HepG2 (cell line): ENCODE measurements around the gene FAM184B. TPM values are rescaled to one million over a fixed set of nuclear protein-coding genes. Genes with fewer than 3 reads are reported as not detected.

Source experiments
- ATAC-seq: fragments of 200-7000 bp; cut with Tn5 transposase; 3 replicates; pipeline ENCODE4 v1.9.1; 2020; ENCODE audit warnings: mild to moderate bottlenecking, moderate library complexity
- BruUV-seq: library from RNA; stranded (reverse); fragments of 400-500 nt; replicated peaks from 2 replicates; lab custom pipeline; 2021; lab: Mats Ljungman, UMichigan
- CTCF ChIA-PET: fragments of 300-600 bp; formaldehyde crosslinking; extraction: SDS; loops from one replicate; lab custom pipeline; 2021; ENCODE audit warnings: low total read pairs, inconsistent platforms, low intra/inter-chr PET ratio; lab: Yijun Ruan, JAX
- POLR2A ChIA-PET: fragments of 350-600 bp; sonication (Branson Sonifier 250); formaldehyde crosslinking; loops from one replicate; lab custom pipeline; 2020; ENCODE audit warnings: antibody characterized with exemption, inconsistent platforms; lab: Yijun Ruan, JAX
- DNase-seq: peaks from one replicate; pipeline ENCODE4 v3.0.0-alpha.2; 2015; ENCODE audit warnings: low spot score
- FAIRE-seq: peaks from 3 replicates; lab custom pipeline; 2011; peaks lifted over from hg19 to GRCh38; lab: Jason Lieb, UNC
- H2AFZ ChIP-seq: one replicate; pipeline ENCODE4 v1.6.1; 2011; ENCODE audit warnings: low read length, inconsistent platforms
- H3K27ac ChIP-seq: fragments of 300-600 bp; 3 replicates; pipeline ENCODE4 v1.8.0; 2011; ENCODE audit warnings: mixed run types, mild to moderate bottlenecking, mixed read lengths, low read length, inconsistent platforms; ENCODE audit not compliant: insufficient read depth; ENCODE audit errors: extremely low read length
- H3K27me3 ChIP-seq, 2 experiments: fragments of 200-600 bp in 1 of 2; 2 replicates in 1 of 2; 3 replicates in 1 of 2; pipeline versions ENCODE4 v1.6.0 to v1.8.0; 2011; ENCODE audit warnings: low read length in 2 of 2, mild to moderate bottlenecking in 2 of 2, moderate library complexity in 2 of 2, inconsistent platforms in 1 of 2; ENCODE audit not compliant: insufficient read depth in 2 of 2, control insufficient read depth in 1 of 2
- H3K36me3 ChIP-seq, 2 experiments: fragments of 200-600 bp in 1 of 2; replicated peaks in 1 of 2; 2 replicates in 1 of 2; 3 replicates in 1 of 2; pipeline versions ENCODE4 v1.5.1 to v1.8.0; 2011; ENCODE audit warnings: low read length in 2 of 2, inconsistent platforms in 1 of 2; ENCODE audit not compliant: insufficient read depth in 2 of 2, control insufficient read depth in 1 of 2
- H3K4me1 ChIP-seq: 2 replicates; pipeline ENCODE4 v1.5.1; 2012; ENCODE audit warnings: low read length, inconsistent platforms; ENCODE audit not compliant: insufficient read depth
- H3K4me2 ChIP-seq: 2 replicates; pipeline ENCODE4 v1.6.0; 2011; ENCODE audit warnings: low read depth, low read length, inconsistent platforms
- H3K4me3 ChIP-seq, 3 experiments: fragments of 200-600 bp in 1 of 3; sonication (generic), shearing (Covaris generic) in 1 of 3; replicated peaks in 1 of 3; 2 replicates each; pipeline ENCODE4 v1.5.1; 2011 to 2016; ENCODE audit warnings: low read length in 3 of 3, inconsistent platforms in 2 of 3, low read depth in 2 of 3, mild to moderate bottlenecking in 2 of 3, control low read depth in 1 of 3, mixed read lengths in 1 of 3; ENCODE audit not compliant: insufficient read depth in 1 of 3
- H3K79me2 ChIP-seq: one replicate; pipeline ENCODE4 v1.6.1; 2011; ENCODE audit warnings: low read length, inconsistent platforms; ENCODE audit not compliant: insufficient read depth
- H3K9ac ChIP-seq: 2 replicates; pipeline ENCODE4 v1.6.0; 2011; ENCODE audit warnings: mild to moderate bottlenecking, low read depth, low read length, inconsistent platforms; ENCODE audit not compliant: insufficient read depth
- H3K9me3 ChIP-seq: 2 replicates; pipeline ENCODE4 v1.5.1; 2012; ENCODE audit warnings: mild to moderate bottlenecking, low read length
- H4K20me1 ChIP-seq: 2 replicates; pipeline ENCODE4 v1.6.0; 2011; ENCODE audit warnings: inconsistent platforms, mild to moderate bottlenecking, low read length, moderate library complexity; ENCODE audit not compliant: insufficient read depth
- AFF4 ChIP-seq: sonication (generic); formaldehyde crosslinking; IDR thresholded peaks from 2 replicates; pipeline ENCODE4 v1.4.0; 2020; ENCODE audit warnings: missing genetic modification reagents
- HOXA9 ChIP-seq: sonication (generic); formaldehyde crosslinking; IDR thresholded peaks from 2 replicates; pipeline ENCODE4 v1.8.1; 2022; ENCODE audit warnings: missing genetic modification reagents, mild to moderate bottlenecking, moderate library complexity, borderline replicate concordance
- KAT2B ChIP-seq: fragments of 150-350 bp; IDR thresholded peaks from 2 replicates; pipeline ENCODE4 v1.6.1; 2014; ENCODE audit warnings: low read depth, low read length, borderline replicate concordance
- SNAPC5 ChIP-seq: sonication (generic); formaldehyde crosslinking; IDR thresholded peaks from 2 replicates; pipeline ENCODE4 v1.8.1; 2023; ENCODE audit warnings: mild to moderate bottlenecking, missing genetic modification reagents, borderline replicate concordance
- ZNF564 ChIP-seq: sonication (generic); formaldehyde crosslinking; IDR thresholded peaks from 2 replicates; pipeline ENCODE4 v1.8.1; 2023; ENCODE audit warnings: mild to moderate bottlenecking, missing genetic modification reagents
- WGBS: methylation state at CpG from one replicate; pipeline ENCODE4 v1.1.6; 2017; ENCODE audit warnings: low lambda C conversion rate; 5-methylcytosine and 5-hydroxymethylcytosine counted together
- in situ Hi-C: cut with HindIII; loops from 2 replicates; pipeline ENCODE4 v1.10.0; 2017; ENCODE audit warnings: low pct_unique_long_range_greater_than_20kb; ENCODE audit not compliant: extremely low pct_ligation_motif_present
- intact Hi-C: fragments of 100-400 bp; cut with micrococcal nuclease; formaldehyde crosslinking; loops from one replicate; pipeline ENCODE4 v1.10.0; 2022; ENCODE audit not compliant: unreplicated experiment
- polyA plus RNA-seq, 8 experiments: library from polyadenylated mRNA; depleted of rRNA in 3 of 8; stranded (reverse) in 7 of 8; unstranded in 1 of 8; fragments of >200 nt; fragmentation: Illumina TruSeq in 4 of 8; extraction: Trizol in 4 of 8; gene quantifications; 2 replicates each; pipeline versions ENCODE4 v1.2.1 to v1.2.3, GENCODE V29; 2011 to 2016; ENCODE audit warnings: low read depth in 4 of 8, missing spikeins in 1 of 8, mixed read lengths in 1 of 8; ENCODE audit not compliant: insufficient read depth in 1 of 8
- total RNA-seq, 5 experiments: library from RNA; depleted of rRNA; stranded (reverse); fragments of >200 nt; fragmentation: Illumina TruSeq; extraction: Trizol; gene quantifications; 2 replicates each; pipeline ENCODE4 v1.2.3, GENCODE V29; 2016; ENCODE audit warnings: low read depth in 1 of 5
- TF ChIP-seq, protein P1 (sequence below): sonication (generic); formaldehyde crosslinking; IDR thresholded peaks from 2 replicates; pipeline ENCODE4 v1.4.0; 2020; ENCODE audit warnings: mild to moderate bottlenecking, low read depth, missing genetic modification reagents
- TF ChIP-seq, protein P2 (sequence below): sonication (generic); formaldehyde crosslinking; IDR thresholded peaks from 2 replicates; pipeline ENCODE4 v1.5.0; 2020; ENCODE audit warnings: mild to moderate bottlenecking, missing genetic modification reagents

Gene FAM184B
- total and polyA plus RNA-seq, 2 of the 13 experiments (the other 11 are each of a cell fraction or from before 2014, with no cell fraction given) = not detected

DNA sequence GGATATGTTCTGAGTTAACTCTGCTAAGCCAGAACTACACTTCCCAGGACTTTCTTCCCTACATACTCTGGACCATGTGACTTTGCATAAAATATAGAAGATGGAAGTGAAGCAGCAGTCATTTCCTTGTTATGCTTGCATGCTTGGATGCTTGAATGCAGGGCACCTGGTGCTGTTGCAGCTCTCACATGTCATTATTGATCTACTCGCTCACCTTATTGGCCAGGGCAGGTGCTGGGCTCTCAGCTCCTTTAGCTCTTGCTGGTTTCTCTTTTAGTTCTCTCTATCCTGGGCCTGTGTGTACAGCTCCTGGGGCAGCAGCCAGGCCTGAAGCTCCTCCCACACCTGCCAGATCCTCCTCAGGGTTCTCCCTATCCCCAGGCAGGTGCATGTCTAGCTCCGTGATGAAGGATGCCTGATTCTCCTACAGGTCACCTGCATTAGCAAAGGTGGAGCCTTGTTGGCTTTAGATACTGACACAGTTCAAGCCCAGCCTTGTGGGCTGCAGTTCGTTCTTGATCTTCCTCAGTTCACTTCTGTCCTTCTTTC lies 113.7 kb downstream of the FAM184B start:
- no peak overlapping the region for H3K4me2 ChIP-seq
- BruUV-seq = no TSS peak
- in situ Hi-C loops = no loop called here

More for the DNA sequence above, 113.7 kb downstream of the FAM184B start:
- CTCF ChIA-PET = no interaction called here
- no peak for FAIRE-seq
- no peak overlapping the region for H3K4me3 ChIP-seq
- intact Hi-C loops = no loop called here
- no peak overlapping the region for H3K9ac ChIP-seq
- no peaks in the 10 kb centered on the region for H3K27me3 ChIP-seq
- H3K36me3 ChIP-seq = no peaks in the 10 kb centered on the region
- H4K20me1 ChIP-seq = no peaks in the 10 kb centered on the region
- H3K9me3 ChIP-seq = no peaks in the 10 kb centered on the region
- no peak for TF ChIP-seq SNAPC5 (CRISPR knock-in tag)
- TF ChIP-seq AFF4 (CRISPR knock-in tag) = no peak
- no peak for TF ChIP-seq HOXA9 (CRISPR knock-in tag)
- no peak for TF ChIP-seq KAT2B
- TF ChIP-seq, protein P1, sequence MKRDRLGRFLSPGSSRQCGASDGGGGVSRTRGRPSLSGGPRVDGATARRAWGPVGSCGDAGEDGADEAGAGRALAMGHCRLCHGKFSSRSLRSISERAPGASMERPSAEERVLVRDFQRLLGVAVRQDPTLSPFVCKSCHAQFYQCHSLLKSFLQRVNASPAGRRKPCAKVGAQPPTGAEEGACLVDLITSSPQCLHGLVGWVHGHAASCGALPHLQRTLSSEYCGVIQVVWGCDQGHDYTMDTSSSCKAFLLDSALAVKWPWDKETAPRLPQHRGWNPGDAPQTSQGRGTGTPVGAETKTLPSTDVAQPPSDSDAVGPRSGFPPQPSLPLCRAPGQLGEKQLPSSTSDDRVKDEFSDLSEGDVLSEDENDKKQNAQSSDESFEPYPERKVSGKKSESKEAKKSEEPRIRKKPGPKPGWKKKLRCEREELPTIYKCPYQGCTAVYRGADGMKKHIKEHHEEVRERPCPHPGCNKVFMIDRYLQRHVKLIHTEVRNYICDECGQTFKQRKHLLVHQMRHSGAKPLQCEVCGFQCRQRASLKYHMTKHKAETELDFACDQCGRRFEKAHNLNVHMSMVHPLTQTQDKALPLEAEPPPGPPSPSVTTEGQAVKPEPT = no peak
- TF ChIP-seq ZNF564 (CRISPR knock-in tag) = no peak
- TF ChIP-seq, protein P2, sequence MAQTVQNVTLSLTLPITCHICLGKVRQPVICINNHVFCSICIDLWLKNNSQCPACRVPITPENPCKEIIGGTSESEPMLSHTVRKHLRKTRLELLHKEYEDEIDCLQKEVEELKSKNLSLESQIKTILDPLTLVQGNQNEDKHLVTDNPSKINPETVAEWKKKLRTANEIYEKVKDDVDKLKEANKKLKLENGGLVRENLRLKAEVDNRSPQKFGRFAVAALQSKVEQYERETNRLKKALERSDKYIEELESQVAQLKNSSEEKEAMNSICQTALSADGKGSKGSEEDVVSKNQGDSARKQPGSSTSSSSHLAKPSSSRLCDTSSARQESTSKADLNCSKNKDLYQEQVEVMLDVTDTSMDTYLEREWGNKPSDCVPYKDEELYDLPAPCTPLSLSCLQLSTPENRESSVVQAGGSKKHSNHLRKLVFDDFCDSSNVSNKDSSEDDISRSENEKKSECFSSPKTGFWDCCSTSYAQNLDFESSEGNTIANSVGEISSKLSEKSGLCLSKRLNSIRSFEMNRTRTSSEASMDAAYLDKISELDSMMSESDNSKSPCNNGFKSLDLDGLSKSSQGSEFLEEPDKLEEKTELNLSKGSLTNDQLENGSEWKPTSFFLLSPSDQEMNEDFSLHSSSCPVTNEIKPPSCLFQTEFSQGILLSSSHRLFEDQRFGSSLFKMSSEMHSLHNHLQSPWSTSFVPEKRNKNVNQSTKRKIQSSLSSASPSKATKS = no peak
- peak; percentile 24; the same call in 2 of the 3 replicates for ATAC-seq
- no peak for DNase-seq
- H2AFZ ChIP-seq = no peak overlapping the region
- no peaks in the 10 kb centered on the region for H3K79me2 ChIP-seq
- peaks cover 17% of the 10 kb centered on the region for H3K4me1 ChIP-seq
- WGBS = 0% methylated on average over 2 of the region's 3 CpGs
- POLR2A ChIA-PET = no interaction called here
- no peak overlapping the region for H3K27ac ChIP-seq
